HG02571 (cell line): ENCODE results near the gene NR3C2.

Experiments
- ATAC-seq: cut with Tn5 transposase; IDR thresholded peaks from one replicate; pipeline ENCODE4 v1.9.1; 2021; ENCODE audit warnings: mild to moderate bottlenecking, moderate library complexity; ENCODE audit not compliant: unreplicated experiment

The NR3C2 gene

DNA sequence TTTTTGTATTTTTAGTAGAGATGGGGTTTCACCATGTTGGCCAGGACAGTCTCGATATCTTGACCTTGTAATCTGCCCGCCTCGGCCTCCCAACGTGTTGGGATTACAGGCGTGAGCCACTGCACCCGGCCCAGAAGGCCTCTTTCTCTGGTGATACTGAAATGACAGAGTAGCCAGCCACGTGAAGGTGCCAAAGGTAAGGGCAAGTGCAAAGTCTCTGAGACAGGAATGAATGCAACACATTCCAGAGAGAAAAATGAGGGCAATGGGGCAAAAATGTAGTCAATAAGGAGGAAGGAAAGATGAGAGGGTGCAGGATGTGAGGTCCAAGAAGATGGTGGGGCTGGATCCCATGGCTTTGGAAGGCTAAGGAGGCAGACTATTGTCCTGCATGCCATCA is 176.0 kb downstream of the NR3C2 start:
- no peak for ATAC-seq

GRCh38 chr4:148265627-148266026 is 176.6 kb downstream of the NR3C2 start:
- no peak for ATAC-seq

DNA sequence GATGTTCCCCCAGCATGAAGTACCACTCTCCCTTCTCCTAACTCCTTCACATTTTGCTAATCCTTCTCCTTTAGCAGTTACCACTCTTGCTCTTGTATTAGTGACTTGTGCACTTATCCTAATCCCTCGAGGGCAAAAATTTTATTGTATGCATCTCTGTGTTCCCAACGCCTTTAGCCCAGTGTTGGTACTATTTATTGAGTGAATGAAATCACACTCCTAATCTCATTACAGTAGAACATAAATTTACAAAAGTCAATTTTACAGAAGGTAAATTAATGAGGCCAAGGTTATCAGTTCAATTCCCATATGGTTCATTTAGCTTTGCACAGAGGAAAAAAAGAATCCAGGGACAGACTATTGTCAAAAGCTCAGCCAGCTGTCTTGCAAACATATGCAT is 178.4 kb downstream of the NR3C2 start:
- ATAC-seq: no peak

- no peak for ATAC-seq
Measured at GRCh38 chr4:148263127-148263526, 179.1 kb downstream of the NR3C2 start.

DNA sequence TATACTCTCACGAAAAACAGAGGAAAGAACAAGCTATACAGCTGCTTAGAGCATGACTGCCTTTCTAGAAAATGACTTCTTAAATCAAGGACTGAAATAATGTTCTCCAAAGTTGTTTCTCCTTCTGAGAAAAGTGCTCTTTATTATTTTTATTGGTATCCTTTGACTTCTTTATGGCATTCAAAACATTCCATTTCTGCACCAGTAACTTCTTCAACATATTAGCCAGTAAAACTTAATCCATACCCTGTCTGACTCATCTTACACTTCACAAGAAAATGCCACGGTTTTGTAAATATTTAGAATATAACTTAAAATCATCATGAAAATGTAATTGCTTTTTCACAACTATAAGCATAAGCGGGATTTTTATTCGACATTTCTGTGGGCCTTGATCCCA is 180.4 kb downstream of the NR3C2 start:
- ATAC-seq: no peak

- ATAC-seq: no peak
Measured at GRCh38 chr4:148259841-148260240, 182.4 kb downstream of the NR3C2 start.

GRCh38 chr4:148258535-148258934 is 183.7 kb downstream of the NR3C2 start:
- no peak for ATAC-seq

DNA sequence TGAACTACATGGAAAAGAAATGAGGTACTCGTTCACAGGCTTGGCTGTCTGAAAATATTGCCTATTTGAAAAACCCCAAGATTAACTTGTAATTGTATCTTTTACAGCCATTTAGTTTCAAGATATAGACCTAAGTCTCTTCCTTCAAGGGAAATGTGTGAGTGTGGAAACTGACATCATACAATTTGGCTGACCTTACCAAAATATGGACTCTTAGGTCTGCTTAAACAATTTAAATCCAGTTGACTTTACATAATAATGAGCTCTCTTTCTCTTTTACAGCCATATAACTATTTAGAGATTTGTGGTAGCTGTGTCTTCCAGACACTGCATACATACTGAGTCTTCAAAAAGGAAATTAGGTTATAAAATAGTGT is 186.9 kb downstream of the NR3C2 start:
- ATAC-seq: no peak

DNA sequence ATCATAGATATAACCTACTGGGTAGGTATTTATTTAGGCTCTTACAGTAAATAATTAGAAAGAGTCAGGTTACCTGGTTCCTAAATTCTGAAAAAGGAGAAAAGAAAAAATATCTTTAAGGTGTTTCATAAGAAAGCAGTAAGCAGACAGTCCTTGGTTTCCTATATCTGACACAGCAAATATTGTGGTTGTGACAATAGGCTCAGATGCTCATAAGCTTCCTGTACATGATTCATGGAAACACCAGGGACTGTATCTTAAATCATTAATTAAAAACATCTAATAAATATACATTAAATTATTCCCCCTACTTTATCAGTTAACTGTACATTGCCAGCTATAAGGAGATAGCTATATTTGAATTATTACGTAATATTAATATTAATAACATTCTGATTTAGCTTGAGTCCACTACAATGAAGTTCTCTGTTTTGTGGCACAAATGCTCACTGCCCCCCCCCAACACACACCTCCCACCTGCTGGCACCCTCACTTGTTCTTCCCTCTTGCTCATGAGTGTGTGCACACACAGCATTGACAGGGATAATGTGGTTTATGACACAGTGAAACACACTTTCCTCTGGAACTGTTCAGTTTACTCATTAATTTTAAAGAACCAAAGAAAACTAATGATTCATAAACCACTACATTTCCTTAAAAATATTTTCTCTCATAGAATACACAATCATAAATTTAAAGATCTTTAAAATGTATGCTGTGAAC is 187.4 kb downstream of the NR3C2 start:
- no peak for ATAC-seq

DNA sequence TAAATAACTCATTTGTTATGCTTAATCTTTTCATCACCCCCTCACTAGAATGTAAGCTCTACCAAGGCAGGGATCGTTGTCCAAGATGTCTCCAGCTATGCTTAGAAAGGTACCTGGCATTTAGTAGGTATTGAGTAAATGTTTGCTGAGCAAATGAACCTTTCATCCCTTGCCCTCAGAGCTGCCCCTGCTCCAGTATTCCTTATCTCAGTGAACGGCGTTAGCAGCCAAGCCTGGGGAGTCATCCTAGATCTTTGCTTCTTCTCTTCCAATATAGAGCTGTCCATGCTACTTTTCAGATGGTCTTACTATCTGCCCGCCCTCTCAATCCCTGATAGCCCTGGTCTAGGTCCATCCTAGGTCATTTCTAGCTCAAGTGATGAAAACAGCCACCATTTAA is 188.4 kb downstream of the NR3C2 start:
- ATAC-seq: no peak

GRCh38 chr4:148248824-148249223 is 193.4 kb downstream of the NR3C2 start:
- no peak for ATAC-seq

DNA sequence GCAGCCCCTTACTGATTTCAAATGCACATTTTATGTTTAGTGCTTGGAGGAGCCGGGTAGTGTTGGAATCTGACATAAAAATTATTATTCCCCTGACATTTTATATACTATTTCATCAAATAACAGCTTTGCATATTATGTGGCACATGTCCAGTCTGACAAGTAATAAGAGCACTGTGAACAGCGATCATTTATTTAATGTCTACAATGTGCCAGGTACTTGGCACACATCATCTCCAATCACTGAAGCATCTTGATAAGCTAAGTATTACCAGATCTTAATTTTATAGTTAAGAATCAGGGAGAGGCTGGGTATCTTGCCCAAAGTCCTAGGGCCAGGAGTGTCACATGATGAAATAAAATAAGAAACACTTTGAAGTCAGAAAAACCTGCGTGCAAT is 197.2 kb downstream of the NR3C2 start:
- ATAC-seq: no peak

GRCh38 chr4:148243837-148244236 is 198.4 kb downstream of the NR3C2 start:
- no peak for ATAC-seq

DNA sequence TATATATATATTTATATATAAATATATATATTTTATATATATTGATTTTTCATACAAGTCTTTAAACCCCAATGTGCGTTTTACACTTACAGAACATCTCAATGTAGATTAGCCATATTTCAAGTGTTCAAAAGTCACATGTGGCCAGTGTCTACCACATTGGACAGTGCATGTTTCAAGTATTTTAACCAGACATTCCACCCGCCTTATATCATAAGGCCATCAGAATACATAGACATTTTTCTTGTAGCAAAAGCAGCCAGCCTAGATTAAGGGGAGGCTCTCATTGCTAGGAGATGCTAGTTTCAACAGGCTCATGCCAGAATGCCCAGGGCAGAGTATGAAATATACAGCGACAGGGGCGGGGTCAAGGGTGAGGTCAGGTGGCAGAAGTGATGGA is 202.0 kb downstream of the NR3C2 start:
- no peak for ATAC-seq

- ATAC-seq: no peak
Measured at GRCh38 chr4:148239494-148239985, 202.7 kb downstream of the NR3C2 start.

GRCh38 chr4:148238811-148239493 is 203.3 kb downstream of the NR3C2 start:
- ATAC-seq: no peak

GRCh38 chr4:148238086-148238485 is 204.1 kb downstream of the NR3C2 start:
- no peak for ATAC-seq

GRCh38 chr4:148235809-148236208 is 206.4 kb downstream of the NR3C2 start:
- ATAC-seq: no peak

GRCh38 chr4:148229798-148230197 is 212.4 kb downstream of the NR3C2 start:
- ATAC-seq: no peak

GRCh38 chr4:148229028-148229427 is 213.2 kb downstream of the NR3C2 start:
- no peak for ATAC-seq

- ATAC-seq: no peak
Measured at GRCh38 chr4:148227147-148227546, 215.1 kb downstream of the NR3C2 start.

DNA sequence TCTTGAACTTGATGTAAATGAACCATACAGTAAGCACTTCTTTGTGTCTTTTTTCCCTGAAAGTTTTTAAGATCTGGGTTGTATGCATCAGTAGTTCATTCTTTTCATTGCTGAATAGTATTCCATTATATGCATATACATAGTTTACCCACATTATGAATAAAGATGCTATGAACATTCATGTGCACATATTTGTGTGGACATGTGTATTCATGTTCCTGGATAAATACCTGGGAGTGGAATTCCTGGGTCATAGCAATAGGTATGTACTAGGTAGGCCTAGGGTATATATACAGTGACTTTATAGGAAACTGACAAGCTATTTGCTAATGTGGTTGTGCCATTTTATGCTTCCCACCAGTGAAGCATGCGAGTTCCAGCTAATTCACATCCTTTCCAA is 215.9 kb downstream of the NR3C2 start:
- ATAC-seq: no peak

DNA sequence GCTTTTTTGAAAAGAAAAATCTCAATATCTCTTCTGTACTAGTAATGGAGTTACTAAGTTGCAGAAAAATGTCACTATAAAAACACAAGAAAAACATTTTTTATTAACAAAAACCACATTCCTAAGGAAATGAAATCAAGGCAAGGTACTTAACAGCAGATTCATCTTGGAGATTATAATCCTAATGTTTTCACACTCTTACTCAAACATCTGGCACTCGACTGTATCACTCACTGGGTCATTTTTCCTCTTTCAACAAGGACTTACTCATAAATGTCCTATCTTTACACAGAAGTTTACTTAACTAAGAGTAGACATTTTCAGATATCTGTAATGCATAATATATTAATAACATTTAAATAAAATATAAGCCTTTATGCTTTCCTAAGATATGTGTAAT is 216.6 kb downstream of the NR3C2 start:
- no peak for ATAC-seq
